Measurements from ENCODE around the gene NFKB2.

Gene NFKB2

GRCh38 chr10:102396317-102396650 lies 779 bp downstream of the NFKB2 start:
- peak; percentile 41 for DNase-seq

- peak; percentile 9 for DNase-seq
Measured at GRCh38 chr10:102396730-102397151, 1.2 kb downstream of the NFKB2 start.

DNA sequence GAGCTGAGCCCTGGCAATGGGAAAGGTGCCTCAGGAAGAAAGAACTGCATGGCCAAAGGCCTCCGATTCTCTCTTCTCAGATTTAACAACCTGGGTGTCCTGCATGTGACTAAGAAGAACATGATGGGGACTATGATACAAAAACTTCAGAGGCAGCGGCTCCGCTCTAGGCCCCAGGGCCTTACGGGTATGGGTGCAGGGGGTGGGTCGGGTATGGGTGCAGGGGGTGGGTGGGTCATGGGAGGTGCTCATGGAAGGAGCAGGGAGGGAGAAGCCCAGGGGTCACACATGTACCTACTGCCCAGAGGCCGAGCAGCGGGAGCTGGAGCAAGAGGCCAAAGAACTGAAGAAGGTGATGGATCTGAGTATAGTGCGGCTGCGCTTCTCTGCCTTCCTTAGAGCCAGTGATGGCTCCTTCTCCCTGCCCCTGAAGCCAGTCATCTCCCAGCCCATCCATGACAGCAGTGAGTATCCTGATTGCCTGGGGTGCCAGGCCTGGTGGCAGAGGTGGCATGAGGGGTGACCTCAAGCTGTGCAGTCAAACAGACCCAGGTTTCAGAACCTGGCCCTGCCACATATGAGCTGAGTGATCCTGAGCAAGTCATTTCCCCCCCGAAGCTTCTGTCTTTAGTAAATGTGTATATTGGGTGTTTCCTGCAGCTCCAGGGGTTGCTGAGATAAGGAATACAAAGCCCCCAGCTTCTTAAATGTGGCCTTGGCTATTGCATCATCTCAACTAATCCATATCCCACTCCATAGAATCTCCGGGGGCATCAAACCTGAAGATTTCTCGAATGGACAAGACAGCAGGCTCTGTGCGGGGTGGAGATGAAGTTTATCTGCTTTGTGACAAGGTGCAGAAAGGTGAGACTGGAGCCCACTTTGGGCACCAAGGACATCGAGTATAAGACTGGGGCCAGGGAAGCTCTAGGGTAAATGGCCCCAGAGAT lies 2.0 kb downstream of the NFKB2 start:
- DNase-seq: peak; percentile 9

DNA sequence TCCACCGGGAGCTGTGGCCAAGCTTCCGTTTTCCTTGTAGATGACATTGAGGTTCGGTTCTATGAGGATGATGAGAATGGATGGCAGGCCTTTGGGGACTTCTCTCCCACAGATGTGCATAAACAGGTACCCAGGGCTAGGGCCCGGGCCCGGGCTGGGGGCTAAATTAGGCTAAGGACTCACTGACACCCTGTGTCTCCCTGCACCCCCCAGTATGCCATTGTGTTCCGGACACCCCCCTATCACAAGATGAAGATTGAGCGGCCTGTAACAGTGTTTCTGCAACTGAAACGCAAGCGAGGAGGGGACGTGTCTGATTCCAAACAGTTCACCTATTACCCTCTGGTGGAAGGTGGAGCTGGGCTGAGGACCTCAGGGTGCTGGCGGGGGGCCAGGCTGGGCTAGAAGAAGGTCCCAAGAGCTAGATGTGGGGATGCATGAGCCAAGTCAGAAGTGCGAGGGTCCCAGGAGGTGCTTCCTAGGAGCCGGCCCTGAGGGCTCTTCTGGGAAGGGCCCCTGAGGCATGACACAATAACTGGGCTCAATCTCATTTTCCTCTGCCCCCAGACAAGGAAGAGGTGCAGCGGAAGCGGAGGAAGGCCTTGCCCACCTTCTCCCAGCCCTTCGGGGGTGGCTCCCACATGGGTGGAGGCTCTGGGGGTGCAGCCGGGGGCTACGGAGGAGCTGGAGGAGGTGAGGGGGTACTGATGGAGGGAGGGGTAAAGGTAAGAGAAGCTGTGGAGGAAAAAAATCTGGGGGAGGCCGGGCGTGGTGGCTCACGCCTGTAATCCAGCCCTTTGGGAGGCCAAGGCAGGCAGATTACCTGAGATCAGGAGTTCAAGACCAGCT lies 2.9 kb downstream of the NFKB2 start:
- DNase-seq: peak; percentile 25

DNA sequence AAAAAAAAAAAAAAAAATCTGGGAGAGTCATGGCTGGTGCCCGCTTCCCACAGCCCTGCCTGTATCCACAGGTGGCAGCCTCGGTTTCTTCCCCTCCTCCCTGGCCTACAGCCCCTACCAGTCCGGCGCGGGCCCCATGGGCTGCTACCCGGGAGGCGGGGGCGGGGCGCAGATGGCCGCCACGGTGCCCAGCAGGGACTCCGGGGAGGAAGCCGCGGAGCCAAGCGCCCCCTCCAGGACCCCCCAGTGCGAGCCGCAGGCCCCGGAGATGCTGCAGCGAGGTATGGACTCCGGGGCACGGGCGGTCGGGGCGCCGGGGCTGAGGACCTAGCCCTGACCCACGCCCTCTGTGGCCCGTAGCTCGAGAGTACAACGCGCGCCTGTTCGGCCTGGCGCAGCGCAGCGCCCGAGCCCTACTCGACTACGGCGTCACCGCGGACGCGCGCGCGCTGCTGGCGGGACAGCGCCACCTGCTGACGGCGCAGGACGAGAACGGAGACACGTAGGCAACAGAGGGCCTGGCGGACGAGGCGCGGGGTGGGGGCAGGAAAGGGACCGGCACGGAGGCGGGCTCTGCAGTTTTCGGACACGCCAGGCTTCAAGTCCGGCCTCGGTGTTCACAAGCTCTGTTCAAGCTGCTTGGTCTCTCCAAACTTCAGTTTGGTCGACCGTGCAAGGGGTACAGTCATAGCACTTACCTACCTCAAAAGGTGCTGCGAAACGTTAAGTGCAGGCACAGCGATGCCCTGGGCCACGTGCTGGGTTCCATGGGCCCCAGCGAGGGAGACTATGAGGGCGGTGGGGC lies 3.9 kb downstream of the NFKB2 start:
- peak; percentile 92 for DNase-seq

DNA sequence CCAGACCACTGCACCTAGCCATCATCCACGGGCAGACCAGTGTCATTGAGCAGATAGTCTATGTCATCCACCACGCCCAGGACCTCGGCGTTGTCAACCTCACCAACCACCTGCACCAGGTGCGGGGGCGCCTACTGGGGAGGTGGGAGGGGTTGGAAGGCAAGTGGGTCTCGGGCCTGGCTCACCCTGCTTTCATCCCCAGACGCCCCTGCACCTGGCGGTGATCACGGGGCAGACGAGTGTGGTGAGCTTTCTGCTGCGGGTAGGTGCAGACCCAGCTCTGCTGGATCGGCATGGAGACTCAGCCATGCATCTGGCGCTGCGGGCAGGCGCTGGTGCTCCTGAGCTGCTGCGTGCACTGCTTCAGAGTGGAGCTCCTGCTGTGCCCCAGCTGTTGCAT lies 4.6 kb downstream of the NFKB2 start:
- no peak for DNase-seq

- peak; percentile 11 for DNase-seq
Measured at GRCh38 chr10:102400598-102401341, 5.3 kb downstream of the NFKB2 start.

GRCh38 chr10:102401342-102401654 lies 5.8 kb downstream of the NFKB2 start:
- DNase-seq: peak; percentile 5

- DNase-seq: peak; percentile 9
Measured at GRCh38 chr10:102401735-102402511, 6.4 kb downstream of the NFKB2 start.

DNA sequence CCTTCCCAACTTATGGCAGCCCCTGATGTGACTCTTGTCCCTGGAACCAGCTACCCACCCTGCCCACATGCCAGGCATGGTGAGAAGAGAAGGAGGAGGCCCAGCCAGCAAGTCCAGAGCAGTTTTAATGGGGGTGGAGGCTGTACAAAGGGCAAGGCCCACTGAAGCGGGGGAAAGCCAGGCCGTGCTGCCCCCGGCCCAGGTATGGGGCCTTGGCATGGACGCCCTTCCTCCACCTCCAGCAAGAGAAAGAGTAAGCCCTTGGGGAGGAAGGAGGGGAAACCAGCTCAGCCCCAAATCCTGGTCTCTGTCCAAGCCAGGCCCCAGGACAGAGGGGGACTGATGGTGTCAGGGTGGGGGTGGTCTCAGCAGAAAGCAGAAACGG lies 7.0 kb downstream of the NFKB2 start:
- DNase-seq: peak; percentile 10

DNA sequence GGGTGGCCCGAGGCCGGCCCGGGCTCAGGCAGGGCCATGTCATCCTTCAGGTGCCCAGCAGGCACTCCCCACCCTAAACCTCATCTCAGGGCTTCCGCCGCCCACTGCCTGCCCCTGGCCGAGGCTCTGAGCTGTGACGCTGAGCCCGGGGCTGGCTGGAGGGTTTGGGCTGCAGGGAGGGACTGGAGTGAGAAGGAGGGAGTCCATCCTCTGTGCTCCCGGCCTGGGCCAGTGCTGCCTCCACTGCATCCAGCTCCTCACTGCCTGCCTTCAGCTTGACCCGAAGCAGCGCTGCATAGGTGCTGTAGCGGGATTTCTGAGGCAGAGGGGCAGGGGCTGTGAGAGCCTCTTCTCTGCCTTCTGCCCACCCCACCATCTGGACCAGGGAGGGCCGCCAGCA lies 7.6 kb downstream of the NFKB2 start:
- DNase-seq: peak; percentile 18

DNA sequence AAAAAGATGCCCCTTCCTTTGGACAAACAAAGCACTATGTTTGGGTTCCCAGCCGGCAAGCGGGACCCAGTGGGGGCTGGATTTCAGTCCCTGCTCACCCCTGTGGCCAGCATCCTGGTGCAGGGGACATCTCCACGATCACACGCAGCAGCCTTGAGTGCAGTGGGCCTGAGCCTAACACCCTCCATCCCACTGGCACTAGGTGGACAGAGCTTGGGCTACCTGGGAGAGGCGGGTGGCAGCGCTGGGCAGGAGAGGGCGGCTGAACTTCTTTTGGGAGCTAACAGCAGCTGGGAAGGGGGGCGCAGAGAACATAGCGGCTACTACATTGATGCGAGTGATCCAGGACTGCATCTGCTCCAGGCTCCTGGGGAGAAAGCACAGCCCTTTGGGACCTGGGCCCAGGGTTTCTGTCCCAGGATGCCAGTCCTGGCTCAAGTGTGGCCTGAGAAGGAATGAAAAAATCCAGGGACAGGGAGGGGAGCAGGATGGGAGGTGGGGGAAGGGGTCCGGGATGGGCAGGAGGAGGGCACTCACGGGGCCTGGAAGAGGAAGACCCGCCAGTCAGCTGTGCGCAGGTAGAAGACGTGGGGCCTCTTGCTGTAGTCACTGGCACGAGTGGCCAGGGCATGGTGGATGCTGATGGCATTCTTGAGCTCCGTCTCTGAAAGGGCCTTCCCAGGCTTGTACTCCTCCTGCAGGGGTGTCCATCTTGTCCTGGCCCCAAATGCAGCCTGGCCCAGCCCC lies 9.0 kb downstream of the NFKB2 start:
- peak; percentile 20 for DNase-seq

DNA sequence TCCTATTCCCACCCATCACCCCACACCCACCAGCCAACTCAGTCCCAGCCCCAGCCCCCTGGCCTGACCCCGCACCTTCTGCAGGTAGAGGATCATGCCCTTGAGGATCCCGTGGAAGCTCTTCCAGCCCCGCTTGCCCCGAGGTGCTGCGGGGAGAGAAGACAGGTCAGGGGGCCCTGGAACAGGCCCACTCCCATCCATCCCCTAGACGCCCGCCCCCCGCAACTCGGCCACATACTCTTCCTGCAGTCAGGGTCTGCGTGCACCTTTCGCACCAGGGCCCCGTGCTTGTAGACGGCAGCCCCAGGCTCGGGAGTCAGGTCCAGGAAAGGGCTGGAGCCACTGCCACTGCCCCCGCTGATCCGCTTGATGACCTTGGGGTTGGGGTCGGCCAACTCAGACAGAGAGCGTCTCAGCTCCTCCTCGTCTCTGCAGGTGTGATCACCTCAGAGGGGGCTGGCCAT lies 9.6 kb downstream of the NFKB2 start:
- peak; percentile 45 for DNase-seq

- DNase-seq: peak; percentile 51
Measured at GRCh38 chr10:102405632-102406031, 10.1 kb downstream of the NFKB2 start.

- no peak for DNase-seq
Measured at GRCh38 chr10:102406815-102407214, 11.3 kb downstream of the NFKB2 start.

GRCh38 chr10:102407425-102408130 lies 12.1 kb downstream of the NFKB2 start:
- no peak for DNase-seq

- DNase-seq: peak; percentile 35
Measured at GRCh38 chr10:102408131-102408727, 12.7 kb downstream of the NFKB2 start.

- peak; percentile 79 for DNase-seq
Measured at GRCh38 chr10:102408728-102409603, 13.5 kb downstream of the NFKB2 start.

Data from CD4-positive, alpha-beta T cell treated with Interleukin-10 for 1 hour (primary cell).